ENCODE results near the gene TEAD1. TPM values are rescaled to one million over a fixed set of nuclear protein-coding genes. Genes with fewer than 3 reads are reported as not detected.

The TEAD1 gene
- total and polyA plus RNA-seq, 9 donors = 20.0 to 84.1 (median 67.6) TPM

- no peak for DNase-seq
- H3K4me3 ChIP-seq = no peak overlapping the region
- no peaks in the 10 kb centered on the region for H3K9me3 ChIP-seq
- 81 to 86% (median 83%) methylated on average over 8 of the region's 8 CpGs for WGBS, 3 donors
- H3K27ac ChIP-seq = no peak overlapping the region
- TF ChIP-seq EP300 (IDR thresholded peaks at IDR 0.05) = no peak
- TF ChIP-seq, protein P1, sequence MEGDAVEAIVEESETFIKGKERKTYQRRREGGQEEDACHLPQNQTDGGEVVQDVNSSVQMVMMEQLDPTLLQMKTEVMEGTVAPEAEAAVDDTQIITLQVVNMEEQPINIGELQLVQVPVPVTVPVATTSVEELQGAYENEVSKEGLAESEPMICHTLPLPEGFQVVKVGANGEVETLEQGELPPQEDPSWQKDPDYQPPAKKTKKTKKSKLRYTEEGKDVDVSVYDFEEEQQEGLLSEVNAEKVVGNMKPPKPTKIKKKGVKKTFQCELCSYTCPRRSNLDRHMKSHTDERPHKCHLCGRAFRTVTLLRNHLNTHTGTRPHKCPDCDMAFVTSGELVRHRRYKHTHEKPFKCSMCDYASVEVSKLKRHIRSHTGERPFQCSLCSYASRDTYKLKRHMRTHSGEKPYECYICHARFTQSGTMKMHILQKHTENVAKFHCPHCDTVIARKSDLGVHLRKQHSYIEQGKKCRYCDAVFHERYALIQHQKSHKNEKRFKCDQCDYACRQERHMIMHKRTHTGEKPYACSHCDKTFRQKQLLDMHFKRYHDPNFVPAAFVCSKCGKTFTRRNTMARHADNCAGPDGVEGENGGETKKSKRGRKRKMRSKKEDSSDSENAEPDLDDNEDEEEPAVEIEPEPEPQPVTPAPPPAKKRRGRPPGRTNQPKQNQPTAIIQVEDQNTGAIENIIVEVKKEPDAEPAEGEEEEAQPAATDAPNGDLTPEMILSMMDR (IDR thresholded peaks at IDR 0.05) = no peak
- TF ChIP-seq POLR2A (IDR thresholded peaks at IDR 0.05) = no peak
- no peaks in the 10 kb centered on the region for H3K36me3 ChIP-seq
- intact Hi-C loops (cut with DNase I) = no loop called here
- no peaks in the 10 kb centered on the region for H3K27me3 ChIP-seq
- H3K4me1 ChIP-seq (ENCODE audit: insufficient read depth) = peaks cover 17% of the 10 kb centered on the region
Observed at GRCh38 chr11:12725863-12726682, 51.9 kb downstream of the TEAD1 start.

GRCh38 chr11:12727563-12728211 is 53.5 kb downstream of the TEAD1 start:
- intact Hi-C loops (cut with DNase I) = no loop called here
- WGBS, 3 donors = 28 to 34% (median 31%) methylated on average over 5 of the region's 5 CpGs
- Histone ChIP-seq H3K9me3 (no peaks in the 10 kb centered on the region), H3K4me3 (no peak overlapping the region), H3K27me3 (no peaks in the 10 kb centered on the region), H3K36me3 (no peaks in the 10 kb centered on the region), H3K27ac (no peak overlapping the region), H3K4me1 (ENCODE audit: insufficient read depth) (peaks cover 14% of the 10 kb centered on the region)
- TF ChIP-seq, protein P1 (IDR thresholded peaks at IDR 0.05) = no peak
- no peak for DNase-seq

GRCh38 chr11:12728417-12728816 is 54.2 kb downstream of the TEAD1 start:
- WGBS, 3 donors = 16 to 44% (median 27%) methylated on average over 4 of the region's 4 CpGs
- H3K27ac ChIP-seq = no peak overlapping the region
- peaks cover 12% of the 10 kb centered on the region for H3K4me1 ChIP-seq (ENCODE audit: insufficient read depth)
- no peaks in the 10 kb centered on the region for H3K9me3 ChIP-seq
- TF ChIP-seq POLR2A (IDR thresholded peaks at IDR 0.05) (no peak), EP300 (IDR thresholded peaks at IDR 0.05) (no peak)
- TF ChIP-seq, protein P1 (IDR thresholded peaks at IDR 0.05) = no peak
- no peak for DNase-seq
- no peaks in the 10 kb centered on the region for H3K27me3 ChIP-seq
- H3K4me3 ChIP-seq = no peak overlapping the region
- H3K36me3 ChIP-seq = no peaks in the 10 kb centered on the region
- intact Hi-C loops (cut with DNase I) = no loop called here

DNA sequence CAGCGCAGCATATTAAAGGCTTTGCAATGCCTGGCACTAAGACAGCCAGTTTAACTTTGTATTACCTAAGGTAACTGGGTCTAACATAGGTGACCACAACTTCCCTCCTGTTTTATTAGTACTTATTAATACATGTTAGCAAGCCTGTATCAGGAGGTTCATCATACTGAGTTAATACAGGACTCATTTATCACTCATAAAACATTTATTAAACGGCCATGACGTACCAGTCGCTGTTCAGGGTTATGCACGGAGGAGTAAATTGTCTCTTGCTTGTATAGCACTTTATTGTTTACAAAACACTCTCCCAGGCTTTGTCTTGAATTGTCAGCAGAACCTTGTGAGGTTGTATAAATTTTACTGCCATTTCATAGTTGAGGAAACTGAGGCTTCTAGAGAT is 55.7 kb downstream of the TEAD1 start:
- peaks cover 7% of the 10 kb centered on the region for H3K4me1 ChIP-seq (ENCODE audit: insufficient read depth)
- TF ChIP-seq POLR2A (IDR thresholded peaks at IDR 0.05) (no peak), EP300 (IDR thresholded peaks at IDR 0.05) (no peak)
- TF ChIP-seq, protein P1 (IDR thresholded peaks at IDR 0.05) = no peak
- H3K9me3 ChIP-seq = no peaks in the 10 kb centered on the region
- H3K4me3 ChIP-seq = no peak overlapping the region
- no peaks in the 10 kb centered on the region for H3K36me3 ChIP-seq
- H3K27me3 ChIP-seq = no peaks in the 10 kb centered on the region
- 70 to 85% (median 82%) methylated on average over 5 of the region's 5 CpGs for WGBS, 3 donors
- no peak overlapping the region for H3K27ac ChIP-seq
- intact Hi-C loops (cut with DNase I) = no loop called here
- no peak for DNase-seq
